IPS-18a (cell line): ENCODE data around the gene VILL.

ENCODE experiments used
- H3K27ac ChIP-seq: one replicate; pipeline ENCODE4 v1.5.1; 2013; ENCODE audit warnings: low read length
- H3K27me3 ChIP-seq: one replicate; pipeline ENCODE4 v1.6.1; 2013; ENCODE audit warnings: mild to moderate bottlenecking, low read length; ENCODE audit not compliant: control insufficient read depth, insufficient read depth
- H3K36me3 ChIP-seq: one replicate; pipeline ENCODE4 v1.6.1; 2013; ENCODE audit warnings: low read depth, low read length; ENCODE audit not compliant: control insufficient read depth
- H3K4me1 ChIP-seq: one replicate; pipeline ENCODE4 v1.6.1; 2013; ENCODE audit warnings: low read depth, low read length; ENCODE audit not compliant: control insufficient read depth
- H3K4me3 ChIP-seq: one replicate; pipeline ENCODE4 v1.5.1; 2013; ENCODE audit warnings: low read length
- H3K9ac ChIP-seq: one replicate; pipeline ENCODE4 v1.6.1; 2013; ENCODE audit warnings: mild to moderate bottlenecking, low read length, moderate library complexity
- H3K9me3 ChIP-seq: one replicate; pipeline ENCODE4 v1.6.1; 2013; ENCODE audit warnings: low read depth, low read length; ENCODE audit not compliant: control insufficient read depth

The VILL gene

GRCh38 chr3:37990527-37990926 is at the start of gene VILL:
TSS of gene VILL (plus strand) at chr3:37990786. CDS start at chr3:37993673, 2,887 bp downstream.
- Histone ChIP-seq H3K9ac (no peak within 1 kb of the TSS), H3K27me3 (no peaks in the 10 kb centered on the region), H3K4me1 (peaks cover 7% of the 10 kb centered on the region), H3K36me3 (no peaks in the 10 kb centered on the region), H3K27ac (no peak within 1 kb of the TSS), H3K9me3 (no peaks in the 10 kb centered on the region), H3K4me3 (peak within 1 kb of the TSS; percentile 10)

DNA sequence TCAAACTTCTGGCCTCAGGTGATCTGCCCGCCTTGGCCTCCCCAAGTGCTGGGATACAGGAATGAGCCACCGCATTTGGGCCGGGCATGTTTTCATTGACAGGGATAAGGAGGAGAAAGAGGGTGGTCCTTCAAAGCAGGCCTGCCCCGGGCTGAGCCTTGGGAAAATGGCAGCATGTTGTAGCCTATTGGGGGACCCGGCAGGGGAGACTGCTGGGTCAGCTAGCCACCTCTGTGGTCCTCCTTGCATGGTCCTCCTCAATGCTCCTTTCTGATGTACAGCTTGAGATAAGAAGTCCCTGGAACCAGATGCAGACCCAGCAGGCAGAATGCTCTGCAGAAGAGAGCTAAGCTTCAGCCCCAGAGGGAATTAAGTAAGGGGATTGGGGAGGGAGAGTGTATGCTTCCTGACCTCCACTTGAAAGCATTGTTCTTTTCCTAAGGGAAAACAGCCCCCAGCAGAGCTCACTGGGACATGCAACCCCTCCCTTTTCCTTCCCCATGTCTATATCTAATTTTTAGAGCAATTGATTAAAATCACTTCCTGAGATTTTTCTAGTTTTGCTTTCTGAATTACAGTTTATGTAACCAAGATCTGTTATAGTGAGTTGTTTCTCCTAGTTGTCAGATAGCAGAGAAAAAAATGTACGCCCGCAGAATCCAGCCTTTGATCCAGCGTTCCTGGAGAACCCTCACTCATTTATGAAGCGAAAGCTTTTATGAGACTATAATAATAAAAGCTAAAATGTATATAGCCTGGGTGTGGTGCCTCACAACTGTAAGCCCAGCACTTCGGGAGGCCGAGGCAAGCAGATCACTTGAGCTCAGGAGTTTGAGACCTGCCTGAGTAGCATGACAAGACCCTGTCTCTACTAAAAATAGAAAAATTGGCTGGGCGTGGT is 48.7 kb upstream of the VILL start:
- no peaks in the 10 kb centered on the region for H3K27me3 ChIP-seq
- no peaks in the 10 kb centered on the region for H3K9me3 ChIP-seq
- no peaks in the 10 kb centered on the region for H3K4me1 ChIP-seq
- H3K27ac ChIP-seq: no peak overlapping the region
- no peaks in the 10 kb centered on the region for H3K36me3 ChIP-seq
- H3K9ac ChIP-seq: no peak overlapping the region
- no peak overlapping the region for H3K4me3 ChIP-seq

DNA sequence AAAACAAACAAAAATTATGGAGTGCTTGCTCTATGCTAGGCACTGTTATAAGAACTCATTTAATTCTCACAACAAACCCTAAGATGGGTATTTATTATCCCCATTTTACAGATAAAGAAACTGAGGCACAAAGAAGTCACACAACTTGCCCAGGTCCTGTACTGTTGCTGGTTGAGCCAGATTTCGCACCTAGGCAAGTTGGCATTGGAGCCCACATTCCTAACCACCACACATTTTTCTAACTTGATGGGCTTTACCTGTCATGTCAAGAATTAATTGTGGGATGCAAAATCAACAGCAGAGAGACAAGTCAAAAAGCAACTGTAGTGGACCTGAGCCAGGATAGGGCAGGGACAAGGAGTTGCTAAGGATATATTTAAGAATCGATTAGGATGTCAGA is 47.9 kb upstream of the VILL start:
- H3K4me3 ChIP-seq: no peak overlapping the region
- H3K36me3 ChIP-seq: no peaks in the 10 kb centered on the region
- no peaks in the 10 kb centered on the region for H3K4me1 ChIP-seq
- no peaks in the 10 kb centered on the region for H3K9me3 ChIP-seq
- H3K9ac ChIP-seq: no peak overlapping the region
- no peaks in the 10 kb centered on the region for H3K27me3 ChIP-seq
- H3K27ac ChIP-seq: no peak overlapping the region

GRCh38 chr3:37943126-37943525 is 47.5 kb upstream of the VILL start:
- H3K9ac ChIP-seq: no peak overlapping the region
- no peaks in the 10 kb centered on the region for H3K36me3 ChIP-seq
- H3K4me1 ChIP-seq: no peaks in the 10 kb centered on the region
- H3K4me3 ChIP-seq: no peak overlapping the region
- no peaks in the 10 kb centered on the region for H3K27me3 ChIP-seq
- no peaks in the 10 kb centered on the region for H3K9me3 ChIP-seq
- no peak overlapping the region for H3K27ac ChIP-seq

DNA sequence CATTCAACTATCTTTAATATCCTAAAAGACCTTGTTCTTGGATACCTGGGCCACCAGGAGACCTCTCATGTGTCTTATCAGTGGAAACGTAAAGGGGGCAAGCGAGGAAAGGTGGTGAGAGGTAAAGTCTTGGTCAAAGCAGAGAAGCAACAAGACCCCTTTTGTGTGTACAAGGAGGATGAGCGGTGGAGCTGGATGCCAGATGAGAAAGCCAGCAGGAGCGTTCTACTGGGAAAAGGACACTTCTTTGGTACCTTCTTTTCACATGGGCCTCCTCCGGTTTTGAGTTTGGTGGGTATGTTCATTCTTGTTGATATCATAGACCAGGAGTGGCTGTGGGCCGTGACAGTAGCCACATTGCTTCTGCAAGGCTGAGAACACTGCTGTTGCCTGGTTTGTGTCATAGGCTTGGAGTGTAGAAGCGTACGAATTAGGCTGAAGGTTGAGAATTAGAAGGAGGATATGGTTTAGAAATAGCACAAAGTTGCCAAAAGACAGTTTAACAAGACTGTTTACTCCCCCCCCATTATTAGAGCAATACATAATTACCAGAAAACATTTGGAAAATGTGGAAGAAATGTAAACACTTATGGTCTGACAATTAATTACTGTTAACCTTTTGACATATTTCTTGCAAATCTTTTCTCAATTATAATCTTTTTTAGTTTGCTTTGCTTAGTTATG is 46.8 kb upstream of the VILL start:
- Histone ChIP-seq H3K4me3 (no peak overlapping the region), H3K9me3 (no peaks in the 10 kb centered on the region), H3K27ac (no peak overlapping the region), H3K9ac (no peak overlapping the region), H3K36me3 (no peaks in the 10 kb centered on the region), H3K4me1 (no peaks in the 10 kb centered on the region), H3K27me3 (no peaks in the 10 kb centered on the region)

DNA sequence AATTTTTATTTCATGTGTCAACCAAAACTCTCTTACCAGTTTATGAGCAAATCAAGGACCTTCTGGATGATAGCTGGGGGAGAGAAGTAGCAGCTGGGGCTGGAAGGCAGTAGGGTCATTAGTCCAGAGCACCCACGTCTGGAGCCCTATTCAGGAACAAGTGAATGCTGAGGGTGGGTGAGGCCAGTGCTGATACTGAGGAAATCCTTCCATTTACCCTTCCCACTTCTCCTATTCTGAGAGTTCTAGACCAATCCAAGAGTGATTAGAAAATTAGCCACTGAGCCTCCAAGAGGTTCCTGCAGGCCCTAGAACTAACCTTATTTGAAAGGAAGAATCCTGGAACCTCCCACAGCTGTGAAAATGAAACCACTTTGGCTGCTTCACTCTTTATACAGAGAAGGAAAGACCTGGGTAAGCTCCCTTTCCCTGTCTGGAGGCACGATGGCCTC is 46.2 kb upstream of the VILL start:
- Histone ChIP-seq H3K27me3 (no peaks in the 10 kb centered on the region), H3K4me1 (no peaks in the 10 kb centered on the region), H3K4me3 (no peak overlapping the region), H3K9ac (no peak overlapping the region), H3K36me3 (no peaks in the 10 kb centered on the region), H3K9me3 (no peaks in the 10 kb centered on the region), H3K27ac (no peak overlapping the region)

- no peak overlapping the region for H3K27ac ChIP-seq
- no peaks in the 10 kb centered on the region for H3K4me1 ChIP-seq
- H3K4me3 ChIP-seq: no peak overlapping the region
- no peaks in the 10 kb centered on the region for H3K36me3 ChIP-seq
- no peak overlapping the region for H3K9ac ChIP-seq
- H3K27me3 ChIP-seq: no peaks in the 10 kb centered on the region
- H3K9me3 ChIP-seq: no peaks in the 10 kb centered on the region
Measured at GRCh38 chr3:37945156-37945806, 45.3 kb upstream of the VILL start.

- Histone ChIP-seq H3K27ac (no peak overlapping the region), H3K9ac (no peak overlapping the region), H3K4me3 (no peak overlapping the region), H3K36me3 (no peaks in the 10 kb centered on the region), H3K27me3 (no peaks in the 10 kb centered on the region), H3K9me3 (no peaks in the 10 kb centered on the region), H3K4me1 (no peaks in the 10 kb centered on the region)
Measured at GRCh38 chr3:37945807-37946530, 44.6 kb upstream of the VILL start.

GRCh38 chr3:37946531-37946889 is 44.1 kb upstream of the VILL start:
- Histone ChIP-seq H3K9me3 (no peaks in the 10 kb centered on the region), H3K36me3 (no peaks in the 10 kb centered on the region), H3K4me3 (no peak overlapping the region), H3K9ac (no peak overlapping the region), H3K4me1 (no peaks in the 10 kb centered on the region), H3K27ac (no peak overlapping the region), H3K27me3 (no peaks in the 10 kb centered on the region)

DNA sequence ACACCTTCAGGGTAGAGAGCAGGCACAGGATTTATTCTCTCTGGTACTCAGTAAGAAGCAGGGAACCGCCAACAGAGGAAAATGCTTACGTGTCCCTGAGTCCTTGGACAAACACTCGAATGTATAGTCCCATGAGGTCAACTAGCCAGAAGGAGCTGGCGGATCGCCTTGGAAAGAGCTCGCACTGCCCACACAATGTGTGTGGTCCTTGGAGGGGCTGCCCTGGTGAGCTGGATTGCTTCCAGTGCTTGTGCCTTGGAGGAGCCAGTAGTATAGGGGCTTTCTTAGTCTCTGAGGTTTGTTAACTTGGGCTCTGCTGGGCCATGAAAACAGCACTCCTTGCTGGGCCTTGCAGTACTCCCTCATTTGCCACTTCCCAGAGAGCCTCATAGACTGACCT is 40.7 kb upstream of the VILL start:
- Histone ChIP-seq H3K36me3 (no peaks in the 10 kb centered on the region), H3K4me3 (no peak overlapping the region), H3K27me3 (no peaks in the 10 kb centered on the region), H3K4me1 (no peaks in the 10 kb centered on the region), H3K27ac (no peak overlapping the region), H3K9me3 (no peaks in the 10 kb centered on the region), H3K9ac (no peak overlapping the region)

DNA sequence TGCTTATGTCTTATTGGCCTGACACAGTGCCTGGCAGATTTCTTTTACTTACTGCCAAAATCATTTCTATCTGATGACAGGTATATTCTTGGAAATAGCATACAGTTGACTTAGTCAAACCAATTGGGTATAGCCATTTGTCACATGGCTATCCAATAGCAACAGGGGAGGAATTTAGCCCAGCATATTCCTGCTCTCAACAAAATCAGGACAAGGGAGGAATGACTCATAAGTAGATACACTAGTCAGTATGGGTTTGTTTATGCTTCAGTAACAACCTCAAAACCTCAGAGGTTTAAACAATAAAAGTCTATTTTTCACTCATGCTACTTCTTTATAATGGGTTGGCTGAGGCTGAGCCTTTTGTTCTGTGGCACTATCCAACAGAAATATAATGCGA is 38.0 kb upstream of the VILL start:
- no peak overlapping the region for H3K9ac ChIP-seq
- H3K4me3 ChIP-seq: no peak overlapping the region
- peaks cover 9% of the 10 kb centered on the region for H3K4me1 ChIP-seq
- H3K27me3 ChIP-seq: no peaks in the 10 kb centered on the region
- no peaks in the 10 kb centered on the region for H3K36me3 ChIP-seq
- no peak overlapping the region for H3K27ac ChIP-seq
- H3K9me3 ChIP-seq: no peaks in the 10 kb centered on the region
